Rectal smooth muscle tissue (tissue), 1 donor: ENCODE data around the gene FNDC5.

Experiments
- H3K27ac ChIP-seq: one replicate; pipeline ENCODE4 v1.7.0; 2013; ENCODE audit warnings: low read depth, low read length, inconsistent platforms
- H3K27me3 ChIP-seq: one replicate; pipeline ENCODE4 v1.7.0; 2013; ENCODE audit warnings: low read length; ENCODE audit not compliant: control insufficient read depth, insufficient read depth
- H3K36me3 ChIP-seq: one replicate; pipeline ENCODE4 v1.7.0; 2013; ENCODE audit warnings: low read length; ENCODE audit not compliant: control insufficient read depth, insufficient read depth
- H3K4me1 ChIP-seq: one replicate; pipeline ENCODE4 v1.7.0; 2013; ENCODE audit warnings: low read length; ENCODE audit not compliant: control insufficient read depth, insufficient read depth
- H3K4me3 ChIP-seq: one replicate; pipeline ENCODE4 v1.7.0; 2013; ENCODE audit warnings: low read length
- H3K9ac ChIP-seq: one replicate; pipeline ENCODE4 v1.7.0; 2013; ENCODE audit warnings: low read length

FNDC5 gene

GRCh38 chr1:32902535-32902920 lies 31.8 kb upstream of the FNDC5 start:
- Histone ChIP-seq H3K4me3 (no peak overlapping the region), H3K9ac (no peak overlapping the region), H3K36me3 (no peaks in the 10 kb centered on the region), H3K4me1 (no peaks in the 10 kb centered on the region), H3K27me3 (no peaks in the 10 kb centered on the region), H3K27ac (no peak overlapping the region)

GRCh38 chr1:32901823-32902534 lies 31.3 kb upstream of the FNDC5 start:
- H3K4me3 ChIP-seq = peak overlapping the region; percentile 62
- peak overlapping the region; percentile 35 for H3K9ac ChIP-seq
- no peaks in the 10 kb centered on the region for H3K36me3 ChIP-seq
- H3K27ac ChIP-seq = no peak overlapping the region
- H3K4me1 ChIP-seq = no peaks in the 10 kb centered on the region
- no peaks in the 10 kb centered on the region for H3K27me3 ChIP-seq

- no peaks in the 10 kb centered on the region for H3K4me1 ChIP-seq
- H3K36me3 ChIP-seq = no peaks in the 10 kb centered on the region
- H3K27ac ChIP-seq = no peak within 1 kb of the TSS
- peak within 1 kb of the TSS; percentile 79 for H3K9ac ChIP-seq
- H3K27me3 ChIP-seq = no peaks in the 10 kb centered on the region
- peak within 1 kb of the TSS; percentile 76 for H3K4me3 ChIP-seq
Measured at GRCh38 chr1:32900956-32901822, 30.5 kb upstream of the FNDC5 start, which contains the start of gene TMEM54. Gene TMEM54, minus strand, starts transcription at chr1:32901389. Its CDS starts 151 bp downstream, at chr1:32901238.

- Histone ChIP-seq H3K27ac (no peak overlapping the region), H3K9ac (peak overlapping the region; percentile 79), H3K27me3 (no peaks in the 10 kb centered on the region)
Measured at GRCh38 chr1:32900371-32900955, 29.8 kb upstream of the FNDC5 start.

GRCh38 chr1:32899586-32900296 lies 29.0 kb upstream of the FNDC5 start:
- Histone ChIP-seq H3K27me3 (no peaks in the 10 kb centered on the region), H3K4me3 (peak overlapping the region; percentile 76), H3K36me3 (no peaks in the 10 kb centered on the region), H3K9ac (no peak overlapping the region), H3K27ac (no peak overlapping the region), H3K4me1 (no peaks in the 10 kb centered on the region)

More at GRCh38 chr1:32900371-32900955, 29.8 kb upstream of the FNDC5 start:
- Histone ChIP-seq H3K4me3 (peak overlapping the region; percentile 76), H3K36me3 (no peaks in the 10 kb centered on the region), H3K4me1 (no peaks in the 10 kb centered on the region)

GRCh38 chr1:32898958-32899357 lies 28.2 kb upstream of the FNDC5 start:
- Histone ChIP-seq H3K4me3 (no peak overlapping the region), H3K27ac (no peak overlapping the region), H3K4me1 (no peaks in the 10 kb centered on the region), H3K36me3 (no peaks in the 10 kb centered on the region), H3K9ac (no peak overlapping the region), H3K27me3 (no peaks in the 10 kb centered on the region)

GRCh38 chr1:32898056-32898455 lies 27.3 kb upstream of the FNDC5 start:
- H3K36me3 ChIP-seq = no peaks in the 10 kb centered on the region
- H3K4me3 ChIP-seq = no peak overlapping the region
- H3K27me3 ChIP-seq = no peaks in the 10 kb centered on the region
- no peaks in the 10 kb centered on the region for H3K4me1 ChIP-seq
- H3K27ac ChIP-seq = no peak overlapping the region
- H3K9ac ChIP-seq = no peak overlapping the region

GRCh38 chr1:32897082-32898049 lies 26.7 kb upstream of the FNDC5 start:
- H3K4me1 ChIP-seq = peaks cover 2% of the 10 kb centered on the region
- H3K4me3 ChIP-seq = no peak overlapping the region
- H3K27ac ChIP-seq = no peak overlapping the region
- H3K27me3 ChIP-seq = peaks cover 4% of the 10 kb centered on the region
- H3K36me3 ChIP-seq = no peaks in the 10 kb centered on the region
- H3K9ac ChIP-seq = no peak overlapping the region

- Histone ChIP-seq H3K27ac (no peak overlapping the region), H3K4me3 (no peak overlapping the region), H3K36me3 (no peaks in the 10 kb centered on the region), H3K27me3 (peaks cover 8% of the 10 kb centered on the region), H3K9ac (no peak overlapping the region), H3K4me1 (peaks cover 2% of the 10 kb centered on the region)
Measured at GRCh38 chr1:32896451-32896850, 25.7 kb upstream of the FNDC5 start.

- Histone ChIP-seq H3K36me3 (no peaks in the 10 kb centered on the region), H3K27ac (no peak overlapping the region), H3K4me3 (no peak overlapping the region), H3K27me3 (peaks cover 11% of the 10 kb centered on the region), H3K9ac (no peak overlapping the region), H3K4me1 (peaks cover 2% of the 10 kb centered on the region)
Measured at GRCh38 chr1:32895325-32896215, 24.9 kb upstream of the FNDC5 start.
